Neural progenitor cell (in vitro differentiated cells): ENCODE results near the gene PITPNM3. TPM values are rescaled to one million over a fixed set of nuclear protein-coding genes. Genes with fewer than 3 reads are reported as not detected.

Source experiments
- DNase-seq: peaks from one replicate; pipeline ENCODE4 v3.0.0-alpha.2; 2016; ENCODE audit warnings: low spot score
- H2AFZ ChIP-seq: fragments of 200-600 bp; sonication (generic); replicated peaks from 2 replicates; pipeline ENCODE4 v1.6.1; 2016; ENCODE audit warnings: antibody characterized with exemption
- H3F3A ChIP-seq: fragments of 200-600 bp; sonication (generic); 2 replicates; pipeline ENCODE4 v1.6.1; 2016; ENCODE audit warnings: antibody characterized with exemption, low read depth
- H3K27ac ChIP-seq: fragments of 200-600 bp; sonication (generic); 2 replicates; pipeline ENCODE4 v1.5.1; 2016; ENCODE audit warnings: mild to moderate bottlenecking
- H3K27me3 ChIP-seq: fragments of 200-600 bp; sonication (generic); 2 replicates; pipeline ENCODE4 v1.6.1; 2016; ENCODE audit warnings: mild to moderate bottlenecking, moderate library complexity
- H3K36me3 ChIP-seq: fragments of 200-600 bp; sonication (generic); 2 replicates; pipeline ENCODE4 v1.5.1; 2016
- H3K4me1 ChIP-seq: fragments of 200-600 bp; sonication (generic); 2 replicates; pipeline ENCODE4 v1.6.1; 2016; ENCODE audit warnings: mixed run types
- H3K4me2 ChIP-seq: fragments of 200-600 bp; sonication (generic); 2 replicates; pipeline ENCODE4 v1.6.1; 2016
- H3K4me3 ChIP-seq: fragments of 200-600 bp; sonication (generic); 2 replicates; pipeline ENCODE4 v1.5.1; 2016
- H3K79me2 ChIP-seq: fragments of 200-600 bp; sonication (generic); 2 replicates; pipeline ENCODE4 v1.6.1; 2016; ENCODE audit warnings: low read depth
- H3K9ac ChIP-seq: fragments of 200-600 bp; sonication (generic); 2 replicates; pipeline ENCODE4 v1.6.1; 2016
- H3K9me3 ChIP-seq: fragments of 200-600 bp; sonication (generic); 2 replicates; pipeline ENCODE4 v1.5.1; 2016; ENCODE audit warnings: low read depth
- H4K20me1 ChIP-seq: fragments of 200-600 bp; sonication (generic); 2 replicates; pipeline ENCODE4 v1.6.1; 2016; ENCODE audit warnings: low read depth
- H3K27ac Mint-ChIP-seq: 3 replicates; pipeline ENCODE4 v1.8.0; 2021; ENCODE audit warnings: mixed read lengths
- H3K27me3 Mint-ChIP-seq: 2 replicates; pipeline ENCODE4 v1.8.0; 2022; ENCODE audit warnings: low read depth, mild to moderate bottlenecking, inconsistent platforms, moderate library complexity, mixed read lengths; ENCODE audit not compliant: insufficient read depth
- H3K36me3 Mint-ChIP-seq: 3 replicates; pipeline ENCODE4 v1.8.0; 2021; ENCODE audit warnings: mixed read lengths
- H3K4me1 Mint-ChIP-seq: 3 replicates; pipeline ENCODE4 v1.8.0; 2021; ENCODE audit warnings: mixed read lengths
- H3K4me3 Mint-ChIP-seq: 3 replicates; pipeline ENCODE4 v1.8.0; 2021; ENCODE audit warnings: mild to moderate bottlenecking, moderate library complexity, mixed read lengths
- H3K9me3 Mint-ChIP-seq: 3 replicates; pipeline ENCODE4 v1.8.0; 2020; ENCODE audit warnings: mixed read lengths
- CTCF ChIP-seq: fragments of 200-600 bp; sonication (generic); IDR thresholded peaks from 2 replicates; pipeline ENCODE4 v1.5.1; 2017; ENCODE audit warnings: antibody characterized with exemption, mild to moderate bottlenecking
- EZH2 ChIP-seq: fragments of 200-600 bp; sonication (generic); IDR thresholded peaks from 2 replicates; pipeline ENCODE4 v1.6.1; 2017; ENCODE audit warnings: antibody characterized with exemption, mild to moderate bottlenecking, moderate library complexity
- EZH2phosphoT487 ChIP-seq: fragments of 200-600 bp; sonication (generic); IDR thresholded peaks from 2 replicates; pipeline ENCODE4 v1.6.1; 2017; ENCODE audit warnings: antibody characterized with exemption
- total RNA-seq: library from RNA; depleted of rRNA; stranded (reverse); fragments of >200 nt; gene quantifications from 2 replicates; pipeline ENCODE4 v1.2.3, GENCODE V29; 2015; ENCODE audit warnings: low replicate concordance

PITPNM3 gene
- total RNA-seq, 1 donor from 2014 or later = 2.8 TPM

- no peak for DNase-seq
- peaks cover 6% of the 10 kb centered on the region for H3K4me1 ChIP-seq
- Mint-ChIP-seq H3K27ac (no peak overlapping the region), H3K4me3 (no peak overlapping the region), H3K4me1 (peaks cover 2% of the 10 kb centered on the region), H3K9me3 (no peaks in the 10 kb centered on the region), H3K27me3 (peaks cover 2% of the 10 kb centered on the region), H3K36me3 (no peaks in the 10 kb centered on the region)
- no peaks in the 10 kb centered on the region for H3K9me3 ChIP-seq
- H3K9ac ChIP-seq = no peak overlapping the region
- no peak overlapping the region for H3K4me2 ChIP-seq
- H3K27ac ChIP-seq = no peak overlapping the region
- H3K4me3 ChIP-seq = no peak overlapping the region
- no peaks in the 10 kb centered on the region for H3K36me3 ChIP-seq
- no peaks in the 10 kb centered on the region for H3K27me3 ChIP-seq
- H3K79me2 ChIP-seq = no peaks in the 10 kb centered on the region
- H4K20me1 ChIP-seq = no peaks in the 10 kb centered on the region
- H3F3A ChIP-seq = no peaks in the 10 kb centered on the region
- TF ChIP-seq CTCF (no peak), EZH2phosphoT487 (no peak), EZH2 (no peak)
- no peak overlapping the region for H2AFZ ChIP-seq
Measured at GRCh38 chr17:6530324-6530920, 25.9 kb downstream of the PITPNM3 start.

DNA sequence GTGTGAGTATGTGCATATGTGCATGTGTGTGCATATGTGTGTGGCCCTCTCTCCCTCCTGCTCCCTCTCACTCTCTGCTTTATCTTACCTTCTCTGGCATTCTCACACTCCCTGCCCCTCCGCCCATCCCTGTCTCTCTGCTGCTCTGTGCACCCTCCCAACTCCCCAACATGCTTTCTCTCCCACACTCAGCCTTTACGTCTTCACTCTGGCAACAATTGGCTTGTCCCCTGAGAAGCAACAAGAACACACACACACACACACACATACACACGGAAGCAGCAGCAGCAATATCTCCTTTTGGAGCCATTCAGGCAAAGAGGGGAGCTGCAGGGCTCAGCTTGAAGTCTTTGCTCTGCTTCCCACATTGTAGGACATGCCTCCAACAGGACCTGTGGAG is 27.8 kb downstream of the PITPNM3 start:
- Histone ChIP-seq H4K20me1 (no peaks in the 10 kb centered on the region), H3K4me1 (peaks cover 6% of the 10 kb centered on the region), H3K4me2 (no peak overlapping the region), H3K36me3 (no peaks in the 10 kb centered on the region), H3K79me2 (no peaks in the 10 kb centered on the region), H3F3A (no peaks in the 10 kb centered on the region), H3K9me3 (no peaks in the 10 kb centered on the region), H3K4me3 (no peak overlapping the region), H3K27me3 (no peaks in the 10 kb centered on the region), H3K9ac (no peak overlapping the region), H3K27ac (no peak overlapping the region), H2AFZ (no peak overlapping the region)
- Mint-ChIP-seq H3K4me1 (peaks cover 2% of the 10 kb centered on the region), H3K27me3 (no peaks in the 10 kb centered on the region), H3K27ac (no peak overlapping the region), H3K9me3 (no peaks in the 10 kb centered on the region), H3K4me3 (no peak overlapping the region), H3K36me3 (no peaks in the 10 kb centered on the region)
- no peak for DNase-seq
- TF ChIP-seq EZH2phosphoT487 = no peak
- TF ChIP-seq EZH2 = no peak
- no peak for TF ChIP-seq CTCF

DNA sequence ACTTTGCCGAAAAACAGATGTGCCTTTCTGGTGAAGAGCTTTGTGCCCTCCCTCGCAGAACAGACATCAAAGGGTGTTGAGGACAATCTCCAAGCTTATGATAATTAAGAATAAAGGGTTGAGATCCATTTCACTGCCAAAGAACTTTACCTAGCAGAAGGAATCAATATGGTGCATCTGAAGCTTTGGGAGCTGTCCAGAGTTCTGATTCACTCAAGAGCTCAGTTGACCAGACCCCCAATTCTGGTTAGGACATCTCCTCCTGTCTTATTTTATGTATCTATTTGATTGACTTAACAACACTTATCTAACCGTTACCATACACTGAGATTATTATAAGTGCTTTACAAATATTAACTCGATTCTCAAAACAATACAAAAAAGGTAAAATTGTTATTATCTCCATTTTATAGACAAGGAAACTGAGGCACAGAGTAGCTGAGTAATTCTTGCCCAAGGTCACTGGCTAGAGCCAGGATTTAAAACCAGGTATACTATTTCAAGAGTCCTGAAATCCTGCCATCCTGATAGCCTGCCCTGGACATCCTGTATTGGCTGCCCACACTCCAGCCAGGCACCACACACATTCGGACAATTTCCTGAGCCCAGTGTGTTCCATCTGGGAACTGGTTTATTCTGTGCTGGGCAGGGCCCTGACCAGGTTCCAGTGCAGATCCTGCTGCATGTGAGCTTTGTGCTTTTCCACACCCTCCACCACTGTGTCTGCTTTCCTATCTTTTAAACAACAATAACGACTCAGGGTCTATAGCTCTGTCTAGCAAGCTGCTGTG is 29.8 kb downstream of the PITPNM3 start:
- no peak for TF ChIP-seq EZH2phosphoT487
- no peaks in the 10 kb centered on the region for H4K20me1 ChIP-seq
- H3K9ac ChIP-seq = no peak overlapping the region
- H3K27me3 ChIP-seq = no peaks in the 10 kb centered on the region
- peak; percentile 52 for DNase-seq
- no peak overlapping the region for H3K27ac ChIP-seq
- no peaks in the 10 kb centered on the region for H3K9me3 Mint-ChIP-seq
- no peaks in the 10 kb centered on the region for H3K27me3 Mint-ChIP-seq
- no peak overlapping the region for H3K4me3 ChIP-seq
- H3F3A ChIP-seq = no peaks in the 10 kb centered on the region
- H3K4me3 Mint-ChIP-seq = no peak overlapping the region
- peaks cover 5% of the 10 kb centered on the region for H3K4me1 Mint-ChIP-seq
- H3K79me2 ChIP-seq = no peaks in the 10 kb centered on the region
- H3K9me3 ChIP-seq = no peaks in the 10 kb centered on the region
- H3K27ac Mint-ChIP-seq = no peak overlapping the region
- H3K36me3 ChIP-seq = no peaks in the 10 kb centered on the region
- no peak overlapping the region for H2AFZ ChIP-seq
- H3K36me3 Mint-ChIP-seq = peaks cover 2% of the 10 kb centered on the region
- peaks cover 6% of the 10 kb centered on the region for H3K4me1 ChIP-seq
- H3K4me2 ChIP-seq = no peak overlapping the region

GRCh38 chr17:6525731-6526130 is 30.6 kb downstream of the PITPNM3 start:
- H3K9me3 Mint-ChIP-seq = no peaks in the 10 kb centered on the region
- H4K20me1 ChIP-seq = no peaks in the 10 kb centered on the region
- no peaks in the 10 kb centered on the region for H3K79me2 ChIP-seq
- DNase-seq = no peak
- H3K9ac ChIP-seq = no peak overlapping the region
- H3K27me3 ChIP-seq = no peaks in the 10 kb centered on the region
- H3K36me3 Mint-ChIP-seq = peaks cover 2% of the 10 kb centered on the region
- no peak overlapping the region for H3K27ac ChIP-seq
- H3K36me3 ChIP-seq = no peaks in the 10 kb centered on the region
- H3K27ac Mint-ChIP-seq = no peak overlapping the region
- H3K27me3 Mint-ChIP-seq = peaks cover 2% of the 10 kb centered on the region
- TF ChIP-seq EZH2phosphoT487 = no peak
- TF ChIP-seq EZH2 = no peak
- TF ChIP-seq CTCF = no peak
- H3K4me2 ChIP-seq = no peak overlapping the region
- no peaks in the 10 kb centered on the region for H3F3A ChIP-seq
- no peak overlapping the region for H3K4me3 ChIP-seq
- no peak overlapping the region for H2AFZ ChIP-seq
- peaks cover 5% of the 10 kb centered on the region for H3K4me1 Mint-ChIP-seq
- no peaks in the 10 kb centered on the region for H3K9me3 ChIP-seq
- no peak overlapping the region for H3K4me3 Mint-ChIP-seq
- peaks cover 4% of the 10 kb centered on the region for H3K4me1 ChIP-seq
